D341Med (cell line): ENCODE data around the gene PIK3R5.

Source experiments
- DNase-seq: peaks from one replicate; pipeline ENCODE4 v3.0.0; 2012; ENCODE audit warnings: low spot score

The PIK3R5 gene

GRCh38 chr17:8953156-8953885 lies 12.2 kb downstream of the PIK3R5 start:
- no peak for DNase-seq

GRCh38 chr17:8952191-8952590 lies 13.3 kb downstream of the PIK3R5 start:
- no peak for DNase-seq

GRCh38 chr17:8951206-8951605 lies 14.3 kb downstream of the PIK3R5 start:
- DNase-seq = no peak

- DNase-seq = no peak
Measured at GRCh38 chr17:8949061-8949661, 16.3 kb downstream of the PIK3R5 start.

- no peak for DNase-seq
Measured at GRCh38 chr17:8948462-8948861, 17.0 kb downstream of the PIK3R5 start.

- no peak for DNase-seq
Measured at GRCh38 chr17:8947201-8947600, 18.3 kb downstream of the PIK3R5 start.

- DNase-seq = no peak
Measured at GRCh38 chr17:8946476-8946875, 19.0 kb downstream of the PIK3R5 start.

- DNase-seq = no peak
Measured at GRCh38 chr17:8946071-8946470, 19.4 kb downstream of the PIK3R5 start.

GRCh38 chr17:8944748-8945147 lies 20.8 kb downstream of the PIK3R5 start:
- DNase-seq = no peak

GRCh38 chr17:8944083-8944482 lies 21.4 kb downstream of the PIK3R5 start:
- DNase-seq = no peak

GRCh38 chr17:8941980-8942622 lies 23.4 kb downstream of the PIK3R5 start:
- no peak for DNase-seq

GRCh38 chr17:8941520-8941919 lies 24.0 kb downstream of the PIK3R5 start:
- no peak for DNase-seq

GRCh38 chr17:8940866-8941471 lies 24.5 kb downstream of the PIK3R5 start:
- no peak for DNase-seq

GRCh38 chr17:8939496-8940334 lies 25.8 kb downstream of the PIK3R5 start:
- DNase-seq = no peak

GRCh38 chr17:8938933-8939332 lies 26.6 kb downstream of the PIK3R5 start:
- no peak for DNase-seq

- DNase-seq = no peak
Measured at GRCh38 chr17:8935191-8935590, 30.3 kb downstream of the PIK3R5 start.

- DNase-seq = no peak
Measured at GRCh38 chr17:8934346-8934745, 31.2 kb downstream of the PIK3R5 start.

- no peak for DNase-seq
Measured at GRCh38 chr17:8930649-8931048, 34.9 kb downstream of the PIK3R5 start.

GRCh38 chr17:8928347-8928746 lies 37.2 kb downstream of the PIK3R5 start:
- no peak for DNase-seq

GRCh38 chr17:8927395-8927794 lies 38.1 kb downstream of the PIK3R5 start:
- no peak for DNase-seq

- no peak for DNase-seq
Measured at GRCh38 chr17:8925808-8926207, 39.7 kb downstream of the PIK3R5 start.

- no peak for DNase-seq
Measured at GRCh38 chr17:8925141-8925540, 40.4 kb downstream of the PIK3R5 start.
